Pancreas (tissue), 10 donors: ENCODE measurements around the gene ZNF487. TPM values are rescaled to one million over a fixed set of nuclear protein-coding genes. Genes with fewer than 3 reads are reported as not detected.
"Not testable (repeated sequence)": the region's sequence is repeated elsewhere in the genome, so short reads cannot be mapped to it uniquely, and the experiment has no call there.

Experiments used
- ATAC-seq, 4 donors: fragments of 200-7000 bp; cut with Tn5 transposase; one replicate each; pipeline versions ENCODE4 v1.8.0 to v1.9.1; 2020; ENCODE audit warnings: mild to moderate bottlenecking in 4 of 4, moderate library complexity in 4 of 4
- DNase-seq, 6 donors: peaks; one replicate each; pipeline ENCODE4 v3.0.0-alpha.2; 2020
- FAIRE-seq: peaks from 2 replicates; lab custom pipeline; 2012; peaks lifted over from hg19 to GRCh38; lab: Jason Lieb, UNC
- H3K27ac ChIP-seq, 4 donors: fragments of 200-600 bp; sonication (generic); 1 replicate in 3 of 4; 2 replicates in 1 of 4; pipeline versions ENCODE4 v1.5.0 to v1.8.0; 2020
- H3K27me3 ChIP-seq, 4 donors: fragments of 200-600 bp; one replicate each; pipeline ENCODE4 v1.8.0; 2021
- H3K36me3 ChIP-seq, 3 donors: fragments of 200-600 bp; sonication (generic) in 1 of 3; one replicate each; pipeline versions ENCODE4 v1.5.0 to v1.8.0; 2020 to 2021
- H3K4me1 ChIP-seq, 3 donors: fragments of 200-600 bp; one replicate each; pipeline ENCODE4 v1.8.0; 2021
- H3K4me3 ChIP-seq, 4 donors: fragments of 200-600 bp; sonication (generic) in 2 of 4; one replicate each; pipeline versions ENCODE4 v1.5.0 to v1.8.0; 2020 to 2021
- H3K9me3 ChIP-seq, 4 donors: fragments of 200-600 bp; one replicate each; pipeline ENCODE4 v1.8.0; 2021
- CTCF ChIP-seq, 4 donors: fragments of 200-600 bp; sonication (generic) in 3 of 4; IDR thresholded peaks; one replicate each; pipeline versions ENCODE4 v1.5.0 to v1.8.0; 2021; ENCODE audit warnings: antibody characterized with exemption in 4 of 4
- WGBS, 2 donors: extraction: QIAGEN DNeasy Blood & Tissue Kit; methylation state at CpG; one replicate each; pipeline ENCODE4 v1.1.7; 2013; 5-methylcytosine and 5-hydroxymethylcytosine counted together
- intact Hi-C, 3 donors: fragments of 100-400 bp; cut with DNase I; formaldehyde crosslinking; loops; one replicate each; pipeline versions ENCODE4 v1.11.1 to v1.14.2; 2022
- polyA plus RNA-seq, 2 donors: library from polyadenylated mRNA; stranded (reverse); fragments of 200-250 nt; gene quantifications; one replicate each; pipeline ENCODE4 v1.2.3, GENCODE V29; 2013
- total RNA-seq, 6 donors: library from RNA; stranded (reverse); fragmentation: NEBNext Ultra II Directional in 4 of 6; extraction: Animal tissue kit (Norgen Biotek cat#: 25700) in 4 of 6; gene quantifications; one replicate each; pipeline versions ENCODE4 v1.2.1 to v1.2.4, GENCODE V29; 2021 to 2023
- donor health status: healthy with polysubstance abuse.
- donor health status: DM: no; HTN: no; CAD: no; lungs with moderate emphysema.
- donor health status: DM: no; HTN: no; CAD: no.
- donor health status: control.
- donor health status: control.
- donor health status: Bipolar disorder and iron deficiency.
- donor health status: DM: yes; HTN: yes; CAD: no.
- donor health status: DM: no; HTN: no; CAD: no.
- donor health status: DM: no; HTN: no; CAD: no.
- donor health status: DM: yes; HTN: yes; CAD: no.

Gene ZNF487
- total and polyA plus RNA-seq, 8 donors: 0.85 to 5.0 (median 2.0) TPM

- no peak for TF ChIP-seq CTCF (IDR thresholded peaks at IDR 0.05)
- no peaks in the 10 kb centered on the region for H3K36me3 ChIP-seq
- no peak overlapping the region for H3K27ac ChIP-seq
- WGBS, 2 donors: 78 to 83% methylated on average over 4 of the region's 4 CpGs
- H3K4me3 ChIP-seq: no peak overlapping the region
- no peak for ATAC-seq
- H3K27me3 ChIP-seq: no peaks in the 10 kb centered on the region
- no peaks in the 10 kb centered on the region for H3K9me3 ChIP-seq
- peaks cover 0 to 8% (median 5%) of the 10 kb centered on the region in 3 donors for H3K4me1 ChIP-seq
- intact Hi-C loops: no loop called here
- DNase-seq: no peak
- no peak for FAIRE-seq
These were observed 16.4 kb downstream of the ZNF487 start for GRCh38 chr10:43453266-43453831.

GRCh38 chr10:43454025-43454424 lies 17.1 kb downstream of the ZNF487 start:
- intact Hi-C loops, DNase-seq, H3K36me3 ChIP-seq, H3K27me3 ChIP-seq, FAIRE-seq, H3K4me3 ChIP-seq, H3K27ac ChIP-seq, ATAC-seq, H3K4me1 ChIP-seq, H3K9me3 ChIP-seq: not testable (repeated sequence)
- 89 to 92% methylated on average over 9 of the region's 9 CpGs for WGBS, 2 donors

GRCh38 chr10:43456561-43456960 lies 19.6 kb downstream of the ZNF487 start:
- DNase-seq, H3K4me3 ChIP-seq, H3K4me1 ChIP-seq, FAIRE-seq, H3K36me3 ChIP-seq, H3K9me3 ChIP-seq, intact Hi-C loops, H3K27me3 ChIP-seq, ATAC-seq: not testable (repeated sequence)
- H3K27ac ChIP-seq: peak overlapping the region in 3 of 4 donors; percentile 51 to 77 (median 61)
- 91 to 92% methylated on average over 15 of the region's 15 CpGs for WGBS, 2 donors

GRCh38 chr10:43458227-43458626 lies 21.3 kb downstream of the ZNF487 start:
- 68 to 75% methylated on average over 3 of the region's 3 CpGs for WGBS, 2 donors
- ATAC-seq (no peak), FAIRE-seq (no peak), DNase-seq (no peak)
- Histone ChIP-seq H3K9me3 (no peaks in the 10 kb centered on the region), H3K27me3 (no peaks in the 10 kb centered on the region), H3K4me1 (peaks cover 0 to 8% (median 5%) of the 10 kb centered on the region in 3 donors), H3K27ac (no peak overlapping the region), H3K4me3 (no peak overlapping the region), H3K36me3 (no peaks in the 10 kb centered on the region)
- intact Hi-C loops: no loop called here
- no peak for TF ChIP-seq CTCF (IDR thresholded peaks at IDR 0.05)

- TF ChIP-seq CTCF (IDR thresholded peaks at IDR 0.05): peak; percentile 28 to 76 (median 68)
- FAIRE-seq (peak; percentile 64), ATAC-seq (peak; percentile 78 to 93 (median 92)), DNase-seq (no peak)
- H3K4me1 ChIP-seq: no peaks in the 10 kb centered on the region
- intact Hi-C loops: loop anchor here in 2 of 3 donors (10.0 kb wide), 1 partner anchor 167 kb away; no protein-coding TSS in a partner anchor
- H3K9me3 ChIP-seq: no peaks in the 10 kb centered on the region
- peak overlapping the region in 1 of 4 donors; percentile 15 for H3K4me3 ChIP-seq
- WGBS, 2 donors: 26 to 29% methylated on average over 5 of the region's 5 CpGs
- H3K36me3 ChIP-seq: no peaks in the 10 kb centered on the region
- H3K27me3 ChIP-seq: no peaks in the 10 kb centered on the region
- no peak overlapping the region for H3K27ac ChIP-seq
These were observed 25.0 kb downstream of the ZNF487 start for GRCh38 chr10:43461950-43462349.

GRCh38 chr10:43465086-43465735 lies 28.3 kb downstream of the ZNF487 start:
- intact Hi-C loops: loop anchor here in 2 of 3 donors (10.0 kb wide), 1 partner anchor 170 kb away; no protein-coding TSS in a partner anchor
- ATAC-seq, H3K27ac ChIP-seq, H3K9me3 ChIP-seq, H3K4me3 ChIP-seq, FAIRE-seq, H3K27me3 ChIP-seq, DNase-seq, H3K4me1 ChIP-seq, H3K36me3 ChIP-seq: not testable (repeated sequence)
- WGBS, 2 donors: 92 to 94% methylated on average over 22 to 42 of the region's 49 CpGs

- intact Hi-C loops: loop anchor here in 2 of 3 donors (10.0 kb wide), 1 partner anchor 171 kb away; no protein-coding TSS in a partner anchor
These were observed 28.8 kb downstream of the ZNF487 start for GRCh38 chr10:43465736-43466120.

More at GRCh38 chr10:43465736-43466120, 28.8 kb downstream of the ZNF487 start:
- 93 to 96% methylated on average over 21 to 24 of the region's 24 CpGs for WGBS, 2 donors
- ATAC-seq, H3K4me1 ChIP-seq, H3K4me3 ChIP-seq, FAIRE-seq, H3K27ac ChIP-seq, H3K27me3 ChIP-seq, H3K9me3 ChIP-seq, H3K36me3 ChIP-seq: not testable (repeated sequence)
- DNase-seq: peak in 1 of 6 donors; percentile 18
